Measurements from ENCODE around the gene ADAM15. TPM values are rescaled to one million over a fixed set of nuclear protein-coding genes. Genes with fewer than 3 reads are reported as not detected.

The ADAM15 gene
- total RNA-seq, 4 donors from 2014 or later, result 65.4 to 115 (median 100.0) TPM

DNA sequence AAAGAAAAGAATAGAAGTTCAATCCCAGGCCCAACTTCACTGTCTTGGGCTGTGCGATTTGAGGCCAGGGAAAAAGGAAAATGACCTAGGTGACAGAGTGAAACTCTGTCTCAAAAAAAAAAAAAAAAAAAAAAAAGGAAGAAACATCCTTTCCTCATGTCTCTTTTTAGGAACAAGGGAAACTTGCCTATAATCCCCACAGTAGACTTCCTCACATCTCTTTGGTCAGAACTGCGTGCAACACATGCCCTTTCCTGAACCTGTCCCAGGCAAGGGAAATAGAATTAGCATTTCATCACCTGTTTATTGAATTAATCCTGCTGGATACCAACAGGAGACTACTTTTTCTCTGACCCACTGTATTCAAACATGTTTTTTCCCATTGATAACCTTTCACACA lies 15.2 kb upstream of the ADAM15 start:
- Histone ChIP-seq H3K27me3 (no peaks in the 10 kb centered on the region), H3K4me3 (no peak overlapping the region), H3K27ac (no peak overlapping the region), H3K9me3 (no peaks in the 10 kb centered on the region), H3K4me1 (peaks cover 0 to 9% (median 2%) of the 10 kb centered on the region in 3 donors), H3K36me3 (no peaks in the 10 kb centered on the region)
- ATAC-seq, result no peak
- TF ChIP-seq EP300 (IDR thresholded peaks at IDR 0.05) (no peak), POLR2A (IDR thresholded peaks at IDR 0.05) (no peak), CTCF (IDR thresholded peaks at IDR 0.05) (no peak), POLR2AphosphoS5 (IDR thresholded peaks at IDR 0.05) (no peak)
- WGBS, 2 donors (ENCODE audit: low coverage in 1 of 2), result 71 to 79% methylated on average over 1 to 2 of the region's 2 CpGs

DNA sequence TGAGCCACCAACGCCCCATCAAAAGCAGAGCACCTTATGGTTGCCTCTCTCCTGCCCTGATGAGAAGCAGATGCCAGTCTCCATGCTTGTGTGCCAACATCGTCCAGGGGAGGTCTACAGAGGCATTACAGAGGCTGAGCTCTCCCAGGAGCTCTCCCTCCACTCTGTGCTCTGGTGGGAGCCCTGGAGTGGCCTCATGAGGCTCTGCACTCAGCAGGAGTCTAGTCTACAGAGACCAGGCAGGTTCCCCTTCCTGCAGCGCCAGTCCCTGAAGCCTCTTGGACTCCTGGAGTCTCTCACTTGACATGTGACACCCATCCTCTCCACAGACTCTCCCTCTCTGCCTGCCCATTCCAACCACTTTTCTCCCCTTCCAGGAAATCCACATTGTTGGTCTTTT lies 14.1 kb upstream of the ADAM15 start:
- Histone ChIP-seq H3K27me3 (no peaks in the 10 kb centered on the region), H3K9me3 (no peaks in the 10 kb centered on the region), H3K4me1 (peaks cover 0 to 9% (median 2%) of the 10 kb centered on the region in 3 donors), H3K36me3 (no peaks in the 10 kb centered on the region), H3K4me3 (no peak overlapping the region), H3K27ac (no peak overlapping the region)
- TF ChIP-seq CTCF (IDR thresholded peaks at IDR 0.05), result no peak
- TF ChIP-seq EP300 (IDR thresholded peaks at IDR 0.05), result no peak
- TF ChIP-seq POLR2AphosphoS5 (IDR thresholded peaks at IDR 0.05), result no peak
- no peak for TF ChIP-seq POLR2A (IDR thresholded peaks at IDR 0.05)
- no peak for ATAC-seq
- WGBS, 2 donors (ENCODE audit: low coverage in 1 of 2), result 91 to 100% methylated on average over 1 of the region's 3 CpGs

- ATAC-seq, result no peak
- no peaks in the 10 kb centered on the region for H3K36me3 ChIP-seq
- peaks cover 0 to 9% (median 2%) of the 10 kb centered on the region in 3 donors for H3K4me1 ChIP-seq
- no peaks in the 10 kb centered on the region for H3K27me3 ChIP-seq
- no peak overlapping the region for H3K27ac ChIP-seq
- TF ChIP-seq POLR2A (IDR thresholded peaks at IDR 0.05) (no peak), POLR2AphosphoS5 (IDR thresholded peaks at IDR 0.05) (no peak), CTCF (IDR thresholded peaks at IDR 0.05) (no peak), EP300 (IDR thresholded peaks at IDR 0.05) (no peak)
- H3K4me3 ChIP-seq, result no peak overlapping the region
- WGBS, 2 donors (ENCODE audit: low coverage in 1 of 2), result 80 to 89% methylated on average over 4 to 6 of the region's 6 CpGs
- H3K9me3 ChIP-seq, result no peaks in the 10 kb centered on the region
Observed at GRCh38 chr1:155037851-155038441, 13.2 kb upstream of the ADAM15 start.

DNA sequence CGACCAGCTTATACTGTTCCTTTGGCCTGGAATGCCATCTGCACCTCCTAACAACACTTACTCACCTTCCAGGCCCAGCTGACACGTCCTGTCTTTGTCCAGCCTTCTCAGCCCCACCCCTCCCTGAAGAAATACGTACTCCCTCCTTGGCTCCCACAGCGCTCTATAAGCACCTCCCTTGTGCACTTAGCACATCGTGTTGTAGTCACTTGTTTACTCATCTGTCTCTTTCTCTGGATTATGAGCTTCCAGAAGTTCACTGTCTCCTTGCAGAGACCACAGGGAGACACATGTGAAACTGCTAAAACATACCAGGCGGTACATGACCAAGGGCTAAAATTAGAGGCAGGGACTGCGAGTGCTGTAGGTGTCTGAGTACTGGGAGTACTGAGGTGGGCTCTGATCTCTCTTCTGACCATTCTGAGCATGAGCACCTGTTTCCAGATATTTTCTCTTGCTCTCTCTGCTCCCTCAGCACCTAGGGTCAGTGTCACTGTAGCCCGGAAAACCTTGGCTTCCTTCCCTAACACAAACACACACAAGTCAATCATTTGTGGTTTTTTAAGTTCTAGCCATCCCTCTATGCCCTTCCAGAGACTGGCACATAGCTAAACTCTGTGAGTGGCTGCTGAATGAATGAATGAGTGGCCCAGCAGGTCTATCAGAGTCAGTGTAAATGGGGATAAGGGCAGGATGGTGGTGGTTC lies 12.4 kb upstream of the ADAM15 start:
- Histone ChIP-seq H3K4me3 (no peak overlapping the region), H3K27ac (no peak overlapping the region), H3K9me3 (no peaks in the 10 kb centered on the region), H3K27me3 (no peaks in the 10 kb centered on the region), H3K36me3 (no peaks in the 10 kb centered on the region), H3K4me1 (peaks cover 0 to 9% (median 2%) of the 10 kb centered on the region in 3 donors)
- no peak for TF ChIP-seq EP300 (IDR thresholded peaks at IDR 0.05)
- TF ChIP-seq POLR2AphosphoS5 (IDR thresholded peaks at IDR 0.05), result no peak
- no peak for TF ChIP-seq CTCF (IDR thresholded peaks at IDR 0.05)
- TF ChIP-seq POLR2A (IDR thresholded peaks at IDR 0.05), result no peak
- peak; percentile 79 for ATAC-seq
- WGBS, 2 donors (ENCODE audit: low coverage in 1 of 2), result 31 to 35% methylated on average over 8 of the region's 8 CpGs

GRCh38 chr1:155039308-155039669 lies 11.8 kb upstream of the ADAM15 start:
- ATAC-seq, result no peak
- WGBS, 2 donors (ENCODE audit: low coverage in 1 of 2), result 71% methylated on average over 2 of the region's 4 CpGs; no CpG with 5 or more reads in 1 of the 2 donors

More at GRCh38 chr1:155039308-155039669, 11.8 kb upstream of the ADAM15 start:
- Histone ChIP-seq H3K27ac (no peak overlapping the region), H3K36me3 (no peaks in the 10 kb centered on the region), H3K9me3 (no peaks in the 10 kb centered on the region), H3K4me1 (peaks cover 0 to 9% (median 2%) of the 10 kb centered on the region in 3 donors), H3K27me3 (no peaks in the 10 kb centered on the region), H3K4me3 (no peak overlapping the region)
- no peak for TF ChIP-seq POLR2AphosphoS5 (IDR thresholded peaks at IDR 0.05)
- no peak for TF ChIP-seq EP300 (IDR thresholded peaks at IDR 0.05)
- no peak for TF ChIP-seq POLR2A (IDR thresholded peaks at IDR 0.05)
- no peak for TF ChIP-seq CTCF (IDR thresholded peaks at IDR 0.05)

Measured in gastroesophageal sphincter (tissue), 4 donors.